GM21619 (cell line): ENCODE measurements around the gene HEXD.
A peak's percentile ranks its signal among the peaks of the same experiment; 100 is the strongest.
"Not testable (repeated sequence)": the region's sequence is repeated elsewhere in the genome, so short reads cannot be mapped to it uniquely, and the experiment has no call there.

Source experiments
- ATAC-seq: cut with Tn5 transposase; IDR thresholded peaks from one replicate; pipeline ENCODE4 v1.9.1; 2021; ENCODE audit not compliant: unreplicated experiment

HEXD gene

DNA sequence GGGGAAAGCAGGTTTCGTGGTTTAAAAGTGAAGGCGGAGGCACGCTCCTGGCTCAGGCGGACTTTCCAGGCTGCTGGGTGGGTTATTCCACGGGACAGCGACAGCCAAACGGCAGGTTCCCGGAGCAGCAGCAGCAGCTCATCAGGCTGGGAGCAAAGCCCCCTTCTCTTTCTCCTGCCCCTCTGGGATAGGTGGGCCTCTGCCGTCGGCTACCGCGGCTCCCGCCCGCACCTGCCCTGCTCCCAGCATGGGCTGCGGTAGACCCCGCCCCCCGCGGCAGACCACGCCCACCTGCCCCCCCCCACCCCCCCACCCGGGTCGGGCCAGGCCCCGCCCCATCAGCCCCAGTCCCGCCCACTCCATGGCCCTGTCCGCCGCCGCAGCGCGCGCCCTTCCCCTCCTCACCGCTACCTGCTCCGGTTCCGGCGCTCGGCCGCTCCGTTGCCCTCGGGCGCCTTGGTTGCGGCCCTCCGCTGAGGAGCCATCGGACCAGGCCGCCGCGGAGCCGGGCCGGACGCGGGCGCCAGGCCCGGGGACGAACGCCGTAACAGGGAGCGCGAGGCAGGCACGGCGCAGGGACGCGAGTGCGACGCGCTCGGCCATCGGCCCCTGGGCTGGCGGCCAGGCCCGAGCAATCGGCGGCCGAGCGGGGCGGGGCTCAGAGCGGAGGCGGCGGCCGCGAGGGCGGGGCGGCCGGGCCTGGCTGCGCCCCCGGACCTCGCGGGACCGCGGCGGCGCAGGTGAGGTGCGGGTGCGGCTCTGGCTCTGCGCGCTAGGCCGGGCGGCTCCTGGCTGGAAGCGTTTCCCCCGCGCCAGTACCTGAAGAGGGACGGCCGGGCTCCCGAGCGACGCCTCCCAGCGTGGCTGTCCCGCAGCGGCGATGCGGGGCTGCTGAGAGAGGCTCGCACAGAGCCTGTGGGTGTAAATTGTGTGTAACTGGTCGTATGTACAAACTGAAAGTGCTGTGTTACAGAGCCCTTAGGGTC is at the start of gene HEXD, which contains the start of gene OGFOD3:
Gene HEXD, plus strand, starts transcription at position 347 of the 986 bp plus-strand sequence. CDS start 1,453 bp downstream, outside the sequence.
Gene OGFOD3, minus strand, starts transcription at position 586 of the 986 bp plus-strand sequence. Its CDS starts 101 bp downstream, at position 485.
- peak; percentile 75 for ATAC-seq

GRCh38 chr17:82369211-82369610 is 48.9 kb upstream of the HEXD start:
- no peak for ATAC-seq

- ATAC-seq = peak; percentile 64
Measured at GRCh38 chr17:82370471-82371332, 47.4 kb upstream of the HEXD start.

- no peak for ATAC-seq
Measured at GRCh38 chr17:82371333-82372248, 46.6 kb upstream of the HEXD start, which contains the start of gene UTS2R. Gene UTS2R, plus strand, starts transcription at chr17:82371765. Its CDS starts 2,560 bp downstream, at chr17:82374325.

GRCh38 chr17:82372249-82373071 is 45.7 kb upstream of the HEXD start:
- ATAC-seq = no peak

GRCh38 chr17:82373072-82373452 is 45.1 kb upstream of the HEXD start:
- not testable (repeated sequence) for ATAC-seq

- no peak for ATAC-seq
Measured at GRCh38 chr17:82373731-82374625, 44.2 kb upstream of the HEXD start.

DNA sequence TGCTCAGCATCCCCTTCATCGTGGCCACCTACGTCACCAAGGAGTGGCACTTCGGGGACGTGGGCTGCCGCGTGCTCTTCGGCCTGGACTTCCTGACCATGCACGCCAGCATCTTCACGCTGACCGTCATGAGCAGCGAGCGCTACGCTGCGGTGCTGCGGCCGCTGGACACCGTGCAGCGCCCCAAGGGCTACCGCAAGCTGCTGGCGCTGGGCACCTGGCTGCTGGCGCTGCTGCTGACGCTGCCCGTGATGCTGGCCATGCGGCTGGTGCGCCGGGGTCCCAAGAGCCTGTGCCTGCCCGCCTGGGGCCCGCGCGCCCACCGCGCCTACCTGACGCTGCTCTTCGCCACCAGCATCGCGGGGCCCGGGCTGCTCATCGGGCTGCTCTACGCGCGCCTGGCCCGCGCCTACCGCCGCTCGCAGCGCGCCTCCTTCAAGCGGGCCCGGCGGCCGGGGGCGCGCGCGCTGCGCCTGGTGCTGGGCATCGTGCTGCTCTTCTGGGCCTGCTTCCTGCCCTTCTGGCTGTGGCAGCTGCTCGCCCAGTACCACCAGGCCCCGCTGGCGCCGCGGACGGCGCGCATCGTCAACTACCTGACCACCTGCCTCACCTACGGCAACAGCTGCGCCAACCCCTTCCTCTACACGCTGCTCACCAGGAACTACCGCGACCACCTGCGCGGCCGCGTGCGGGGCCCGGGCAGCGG is 43.4 kb upstream of the HEXD start:
- ATAC-seq = no peak

GRCh38 chr17:82375359-82376041 is 42.6 kb upstream of the HEXD start:
- ATAC-seq = no peak

DNA sequence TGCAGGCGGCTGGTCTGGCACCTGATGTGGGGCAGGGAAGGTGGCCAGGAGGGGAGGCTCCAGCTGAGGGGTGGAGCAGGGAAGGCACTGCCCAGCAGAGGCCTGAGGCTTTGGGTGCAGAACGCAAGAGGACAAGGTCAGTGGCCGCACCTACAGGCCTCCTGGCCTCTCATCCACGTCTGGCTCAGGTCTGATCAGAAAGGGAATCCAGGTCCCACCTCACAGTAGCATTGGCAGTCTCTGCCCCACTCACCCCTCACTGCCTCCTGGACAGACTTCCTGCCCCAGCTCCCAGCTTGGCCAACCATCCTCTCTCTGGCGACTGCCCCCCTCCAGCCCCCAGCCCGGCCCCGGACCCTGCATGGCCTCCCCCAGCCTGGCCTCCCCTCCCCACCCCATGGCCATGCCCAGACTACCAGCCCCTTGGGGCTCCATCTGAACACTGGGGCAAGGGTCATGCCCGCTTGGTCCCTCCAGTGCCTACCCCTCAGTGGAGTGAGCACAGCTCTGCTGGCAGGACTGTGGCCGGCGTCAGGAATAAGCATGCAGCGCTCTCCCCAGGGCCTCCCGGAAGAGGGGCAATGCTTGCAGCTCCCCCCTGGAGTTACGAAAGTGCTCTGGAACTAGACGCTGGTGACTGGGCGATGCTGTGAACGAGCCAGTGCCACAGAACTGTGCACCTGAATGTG is 42.0 kb upstream of the HEXD start:
- ATAC-seq = no peak

- ATAC-seq = not testable (repeated sequence)
Measured at GRCh38 chr17:82377294-82377693, 40.9 kb upstream of the HEXD start.

GRCh38 chr17:82377924-82378740 is 40.0 kb upstream of the HEXD start:
- no peak for ATAC-seq

DNA sequence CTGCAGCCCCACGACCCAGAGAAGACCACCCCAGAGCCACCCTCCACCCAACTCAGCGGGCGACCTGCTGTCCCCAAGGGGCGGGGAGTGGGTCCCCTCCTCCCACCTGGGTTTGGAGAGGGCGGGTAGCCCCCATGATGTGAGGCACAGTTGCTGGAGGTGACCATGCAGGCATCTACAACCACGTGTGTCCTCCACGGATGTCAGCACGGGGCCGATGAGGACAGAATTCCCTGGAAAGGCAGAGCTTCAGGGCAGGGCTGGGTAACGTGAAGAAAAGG is 39.5 kb upstream of the HEXD start:
- no peak for ATAC-seq

DNA sequence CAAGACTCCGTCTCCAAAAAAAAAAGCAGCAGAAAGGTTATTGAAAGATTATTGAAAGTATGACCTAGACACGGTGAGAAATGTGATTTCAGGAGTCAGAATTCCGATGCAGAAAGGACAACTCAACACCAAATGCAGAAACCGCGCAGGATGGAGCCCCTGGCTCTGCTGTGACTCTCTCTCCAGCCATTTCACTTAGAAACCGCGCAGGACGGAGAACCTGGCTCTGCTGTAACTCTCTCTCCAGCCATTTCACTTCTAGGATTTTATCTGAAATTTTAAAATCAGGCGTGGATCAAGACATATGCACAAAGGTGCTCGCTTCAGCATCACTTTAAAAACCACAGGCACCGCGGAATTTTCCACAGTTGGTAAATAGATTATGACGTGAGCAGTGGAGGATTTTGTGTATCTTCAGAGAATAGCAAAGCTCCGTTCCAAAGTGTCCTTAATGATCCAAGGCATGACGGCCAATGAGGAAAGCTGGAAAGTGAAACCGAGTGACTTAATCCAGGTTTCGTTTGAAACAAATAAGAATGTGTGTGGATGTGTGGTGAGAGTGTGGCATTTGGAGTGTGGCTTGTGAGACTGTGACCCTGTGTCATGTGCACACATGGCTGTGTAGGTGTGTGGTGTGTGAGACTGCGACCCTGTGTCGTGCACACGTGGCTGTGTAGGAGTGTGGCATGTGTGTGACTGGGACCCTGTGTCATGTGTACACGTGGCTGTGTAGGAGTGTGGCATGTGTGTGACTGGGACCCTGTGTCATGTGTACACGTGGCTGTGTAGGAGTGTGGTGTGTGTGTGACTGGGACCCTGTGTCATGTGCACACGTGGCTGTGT is 37.1 kb upstream of the HEXD start:
- no peak for ATAC-seq

- ATAC-seq = not testable (repeated sequence)
Measured at GRCh38 chr17:82381703-82382009, 36.5 kb upstream of the HEXD start.
